CD4-positive, alpha-beta T cell (primary cell): ENCODE data around the gene CEP19. TPM values are rescaled to one million over a fixed set of nuclear protein-coding genes. Genes with fewer than 3 reads are reported as not detected.

ENCODE experiments used
- ATAC-seq: fragments of 200-7000 bp; cut with Tn5 transposase; one replicate; pipeline ENCODE4 v1.10.0; 2022; ENCODE audit warnings: mild to moderate bottlenecking; ENCODE audit not compliant: poor library complexity
- CTCF ChIA-PET: fragments of 350-600 bp; sonication (Branson Sonifier 250); formaldehyde crosslinking; loops from one replicate; lab custom pipeline; 2021; ENCODE audit warnings: antibody characterized with exemption, inconsistent platforms; lab: Charles Lee
- POLR2A ChIA-PET: fragments of 350-600 bp; sonication (Branson Sonifier 250); formaldehyde crosslinking; loops from one replicate; lab custom pipeline; 2021; ENCODE audit warnings: antibody characterized with exemption, inconsistent platforms; lab: Charles Lee
- DNase-seq, 14 experiments: peaks; one replicate each; pipeline ENCODE4 v3.0.0-alpha.2; 2013 to 2020; ENCODE audit warnings: mixed read lengths in 2 of 14
- H3K27ac ChIP-seq, 2 donors: one replicate each; pipeline versions ENCODE4 v1.5.1 to v1.7.0; 2013; ENCODE audit warnings: low read length in 2 of 2, low read depth in 1 of 2, mild to moderate bottlenecking in 1 of 2
- H3K27me3 ChIP-seq, 2 experiments: 1 replicate in 1 of 2; 2 replicates in 1 of 2; pipeline versions ENCODE4 v1.6.1 to v1.7.0; 2013; ENCODE audit warnings: low read length in 2 of 2, control low read depth in 1 of 2, mild to moderate bottlenecking in 1 of 2, moderate library complexity in 1 of 2; ENCODE audit not compliant: insufficient read depth in 2 of 2, control insufficient read depth in 1 of 2
- H3K36me3 ChIP-seq: one replicate; pipeline ENCODE4 v1.6.1; 2013; ENCODE audit warnings: low read length, control low read depth; ENCODE audit not compliant: insufficient read depth
- H3K4me1 ChIP-seq: one replicate; pipeline ENCODE4 v1.6.1; 2013; ENCODE audit warnings: low read length, control low read depth; ENCODE audit not compliant: insufficient read depth
- H3K4me3 ChIP-seq: one replicate; pipeline ENCODE4 v1.5.1; 2013; ENCODE audit warnings: mild to moderate bottlenecking, low read length, moderate library complexity
- H3K9me3 ChIP-seq, 2 experiments: 1 replicate in 1 of 2; 2 replicates in 1 of 2; pipeline versions ENCODE4 v1.6.1 to v1.7.0; 2013; ENCODE audit warnings: low read length in 2 of 2, mild to moderate bottlenecking in 2 of 2, control low read depth in 1 of 2, moderate library complexity in 1 of 2; ENCODE audit not compliant: control insufficient read depth in 1 of 2, insufficient read depth in 1 of 2
- H3K27ac Mint-ChIP-seq: one replicate; pipeline ENCODE4 v1.8.0; 2020; ENCODE audit warnings: mixed read lengths
- H3K27me3 Mint-ChIP-seq: one replicate; pipeline ENCODE4 v1.8.0; 2021; ENCODE audit warnings: mixed read lengths
- H3K36me3 Mint-ChIP-seq: one replicate; pipeline ENCODE4 v1.8.0; 2021; ENCODE audit warnings: low read depth, mixed read lengths
- H3K4me1 Mint-ChIP-seq: one replicate; pipeline ENCODE4 v1.8.0; 2021; ENCODE audit warnings: low read depth, mixed read lengths
- H3K4me3 Mint-ChIP-seq: one replicate; pipeline ENCODE4 v1.8.0; 2020; ENCODE audit warnings: mild to moderate bottlenecking, mixed read lengths
- H3K9me3 Mint-ChIP-seq: one replicate; pipeline ENCODE4 v1.8.0; 2020; ENCODE audit warnings: mixed read lengths
- intact Hi-C, 2 experiments: fragments of 100-400 bp; cut with DNase I in 1 of 2; cut with micrococcal nuclease in 1 of 2; formaldehyde crosslinking; loops; one replicate each; pipeline versions ENCODE4 v1.15.1 to v1.9.0; 2023 to 2025; cut with DNase I, micrococcal nuclease
- total RNA-seq, 174 experiments: library from RNA in 2 of 174; stranded (reverse) in 2 of 174; gene quantifications; one replicate each; pipeline ENCODE4 v1.2.3 and lab custom pipeline; 2021 to 2026
- TF ChIP-seq, protein P1 (sequence below): fragments of 200-600 bp; IDR thresholded peaks from one replicate; pipeline ENCODE4 v1.8.0; 2022; ENCODE audit warnings: antibody characterized with exemption, mild to moderate bottlenecking

CEP19 gene
- total RNA-seq, 2 experiments from 2014 or later = 0.36 to 0.64 TPM

DNA sequence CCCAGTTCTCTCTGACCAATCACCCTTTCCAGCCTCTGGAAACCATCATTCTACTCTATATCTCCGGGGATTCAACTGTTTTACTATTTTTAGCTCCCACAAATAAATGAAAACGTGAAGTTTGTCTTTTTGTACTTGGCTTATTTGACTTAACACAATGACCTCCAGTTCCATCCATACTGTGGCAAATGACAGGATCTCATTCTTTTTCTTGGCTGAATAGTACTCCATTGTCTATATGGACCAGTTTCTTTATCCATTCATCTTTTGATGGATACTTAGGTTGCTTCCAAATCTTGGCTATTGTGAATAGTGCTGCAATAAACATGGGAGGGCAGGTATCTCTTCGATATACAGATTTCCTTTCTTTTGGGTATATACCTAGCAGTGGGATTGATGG is 38.4 kb downstream of the CEP19 start:
- Histone ChIP-seq H3K27me3 (no peaks in the 10 kb centered on the region), H3K9me3 (no peaks in the 10 kb centered on the region), H3K27ac (no peak overlapping the region), H3K4me3 (no peak overlapping the region), H3K36me3 (no peaks in the 10 kb centered on the region), H3K4me1 (peaks cover 34% of the 10 kb centered on the region)
- intact Hi-C loops = no loop called here
- peaks cover 35% of the 10 kb centered on the region for H3K4me1 Mint-ChIP-seq
- no peak overlapping the region for H3K4me3 Mint-ChIP-seq
- no peaks in the 10 kb centered on the region for H3K27me3 Mint-ChIP-seq
- no peak overlapping the region for H3K27ac Mint-ChIP-seq
- POLR2A ChIA-PET = no interaction called here
- H3K36me3 Mint-ChIP-seq = no peaks in the 10 kb centered on the region
- CTCF ChIA-PET = no interaction called here
- TF ChIP-seq, protein P1, sequence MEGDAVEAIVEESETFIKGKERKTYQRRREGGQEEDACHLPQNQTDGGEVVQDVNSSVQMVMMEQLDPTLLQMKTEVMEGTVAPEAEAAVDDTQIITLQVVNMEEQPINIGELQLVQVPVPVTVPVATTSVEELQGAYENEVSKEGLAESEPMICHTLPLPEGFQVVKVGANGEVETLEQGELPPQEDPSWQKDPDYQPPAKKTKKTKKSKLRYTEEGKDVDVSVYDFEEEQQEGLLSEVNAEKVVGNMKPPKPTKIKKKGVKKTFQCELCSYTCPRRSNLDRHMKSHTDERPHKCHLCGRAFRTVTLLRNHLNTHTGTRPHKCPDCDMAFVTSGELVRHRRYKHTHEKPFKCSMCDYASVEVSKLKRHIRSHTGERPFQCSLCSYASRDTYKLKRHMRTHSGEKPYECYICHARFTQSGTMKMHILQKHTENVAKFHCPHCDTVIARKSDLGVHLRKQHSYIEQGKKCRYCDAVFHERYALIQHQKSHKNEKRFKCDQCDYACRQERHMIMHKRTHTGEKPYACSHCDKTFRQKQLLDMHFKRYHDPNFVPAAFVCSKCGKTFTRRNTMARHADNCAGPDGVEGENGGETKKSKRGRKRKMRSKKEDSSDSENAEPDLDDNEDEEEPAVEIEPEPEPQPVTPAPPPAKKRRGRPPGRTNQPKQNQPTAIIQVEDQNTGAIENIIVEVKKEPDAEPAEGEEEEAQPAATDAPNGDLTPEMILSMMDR = no peak
- no peaks in the 10 kb centered on the region for H3K9me3 Mint-ChIP-seq
- ATAC-seq = no peak
- no peak for DNase-seq

GRCh38 chr3:196670339-196670738 is 41.7 kb downstream of the CEP19 start:
- CTCF ChIA-PET = interaction anchor here (0.7 to 1.4 kb wide), 3 partner anchors 24 to 66 kb away, joined by 3 read pairs; no protein-coding TSS in a partner anchor
- intact Hi-C loops = no loop called here
- POLR2A ChIA-PET = interaction anchor here (0.6 to 1.5 kb wide), 7 partner anchors 23 to 380 kb away, joined by 3 to 7 read pairs (median 3); no protein-coding TSS in a partner anchor
- H3K27me3 ChIP-seq = no peaks in the 10 kb centered on the region
- Mint-ChIP-seq H3K27me3 (no peaks in the 10 kb centered on the region), H3K4me3 (peak overlapping the region; percentile 50), H3K36me3 (no peaks in the 10 kb centered on the region), H3K4me1 (peaks cover 29% of the 10 kb centered on the region), H3K9me3 (no peaks in the 10 kb centered on the region), H3K27ac (peak overlapping the region; percentile 75)
- DNase-seq = peak in 2 of 14 experiments; percentile 20 to 31
- peak overlapping the region; percentile 20 for H3K4me3 ChIP-seq
- ATAC-seq = peak; percentile 39
- H3K4me1 ChIP-seq = peaks cover 21% of the 10 kb centered on the region
- TF ChIP-seq, protein P1 = no peak
- H3K9me3 ChIP-seq = no peaks in the 10 kb centered on the region
- peak overlapping the region in 1 of 2 donors; percentile 41 for H3K27ac ChIP-seq
- H3K36me3 ChIP-seq = no peaks in the 10 kb centered on the region

DNA sequence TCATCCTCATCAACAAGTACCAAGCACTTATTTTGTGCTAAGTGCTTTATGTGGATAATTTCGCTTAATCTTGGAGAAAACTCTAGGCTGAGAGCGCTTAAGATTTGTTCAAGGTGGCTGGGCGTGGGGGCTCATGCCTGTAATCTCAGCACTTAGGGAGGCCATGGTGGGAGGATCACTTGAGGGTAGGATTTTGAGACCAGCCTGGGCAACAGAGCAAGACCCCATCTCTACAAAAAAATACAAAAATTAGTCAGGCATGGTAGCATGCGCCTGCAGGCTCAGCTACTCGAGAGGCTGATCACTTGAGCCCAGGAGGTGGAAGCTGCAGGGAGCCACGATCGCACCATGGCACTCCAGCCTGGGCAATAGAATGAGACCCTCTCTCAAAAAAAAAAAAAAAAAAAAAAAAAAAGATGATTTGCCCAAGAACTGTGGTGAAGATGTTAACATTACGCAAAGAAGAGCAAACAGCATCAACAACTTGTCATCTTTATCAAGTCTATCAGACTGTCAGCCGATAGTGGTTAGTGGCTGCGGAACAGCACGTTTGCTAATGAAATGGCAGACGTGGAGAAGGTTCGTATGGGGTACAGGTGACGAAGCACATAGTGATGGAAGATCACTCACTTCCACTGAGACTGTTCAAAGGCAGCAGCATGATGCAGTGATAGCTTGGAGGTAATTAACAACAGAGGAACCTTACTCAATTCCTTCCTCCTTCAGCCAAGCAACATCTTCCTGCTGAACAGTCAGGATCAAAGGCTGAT is 44.8 kb downstream of the CEP19 start:
- peaks cover 3% of the 10 kb centered on the region for H3K36me3 ChIP-seq
- TF ChIP-seq, protein P1 = no peak
- H3K4me1 Mint-ChIP-seq = peaks cover 29% of the 10 kb centered on the region
- intact Hi-C loops = no loop called here
- peaks cover 19% of the 10 kb centered on the region for H3K4me1 ChIP-seq
- no peaks in the 10 kb centered on the region for H3K27me3 ChIP-seq
- no peak overlapping the region for H3K27ac ChIP-seq
- H3K9me3 ChIP-seq = no peaks in the 10 kb centered on the region
- H3K36me3 Mint-ChIP-seq = peaks cover 11% of the 10 kb centered on the region
- ChIA-PET POLR2A (no interaction called here), CTCF (interaction anchor here (0.6 kb wide), 1 partner anchor 83 kb away, joined by 3 read pairs; no protein-coding TSS in a partner anchor)
- DNase-seq (no peak), ATAC-seq (no peak)
- peak overlapping the region; percentile 42 for H3K27ac Mint-ChIP-seq
- H3K9me3 Mint-ChIP-seq = no peaks in the 10 kb centered on the region
- H3K4me3 Mint-ChIP-seq = no peak overlapping the region
- H3K27me3 Mint-ChIP-seq = no peaks in the 10 kb centered on the region
- no peak overlapping the region for H3K4me3 ChIP-seq
